Loucy (cell line): Measurements from ENCODE around the gene MRTFB.

Experiments
- H2AFZ ChIP-seq: fragments of 200-600 bp; sonication (generic); 2 replicates; pipeline ENCODE4 v1.6.0; 2016; ENCODE audit warnings: antibody characterized with exemption, mild to moderate bottlenecking, low read length, moderate library complexity
- H3F3A ChIP-seq: fragments of 200-600 bp; 2 replicates; pipeline ENCODE4 v1.6.0; 2016; ENCODE audit warnings: antibody characterized with exemption, low read depth, mild to moderate bottlenecking
- H3K27me3 ChIP-seq: fragments of 200-600 bp; sonication (generic); 2 replicates; pipeline ENCODE4 v1.6.1; 2014; ENCODE audit warnings: low read length, mild to moderate bottlenecking; ENCODE audit not compliant: insufficient read depth, poor library complexity, severe bottlenecking
- H3K36me3 ChIP-seq: fragments of 200-600 bp; sonication (generic); 2 replicates; pipeline ENCODE4 v1.6.1; 2016; ENCODE audit warnings: low read length; ENCODE audit not compliant: insufficient read depth
- H3K4me1 ChIP-seq: fragments of 200-600 bp; sonication (generic); 2 replicates; pipeline ENCODE4 v1.5.1; 2014; ENCODE audit warnings: low read length, mild to moderate bottlenecking; ENCODE audit not compliant: insufficient read depth, poor library complexity, severe bottlenecking
- H3K4me2 ChIP-seq: fragments of 200-600 bp; sonication (generic); 2 replicates; pipeline ENCODE4 v1.6.0; 2014; ENCODE audit warnings: antibody characterized with exemption, low read length, low read depth, mild to moderate bottlenecking; ENCODE audit not compliant: poor library complexity, severe bottlenecking
- H3K4me3 ChIP-seq: fragments of 200-600 bp; sonication (generic); 2 replicates; pipeline ENCODE4 v1.5.1; 2014; ENCODE audit warnings: low read length, mild to moderate bottlenecking, mixed read lengths; ENCODE audit not compliant: poor library complexity, severe bottlenecking
- H3K79me2 ChIP-seq: fragments of 200-600 bp; sonication (generic); 2 replicates; pipeline ENCODE4 v1.6.1; 2014; ENCODE audit warnings: low read length; ENCODE audit not compliant: insufficient read depth
- H3K9ac ChIP-seq: fragments of 200-600 bp; sonication (generic); 2 replicates; pipeline ENCODE4 v1.6.0; 2014; ENCODE audit warnings: mild to moderate bottlenecking, low read depth, low read length, moderate library complexity; ENCODE audit not compliant: poor library complexity, severe bottlenecking
- H3K9me2 ChIP-seq: fragments of 200-600 bp; sonication (generic); replicated peaks from 2 replicates; pipeline ENCODE4 v1.6.1; 2016; ENCODE audit warnings: low read depth, low read length, mixed read lengths
- H3K9me3 ChIP-seq: fragments of 200-600 bp; sonication (generic); 2 replicates; pipeline ENCODE4 v1.6.1; 2014; ENCODE audit warnings: mild to moderate bottlenecking, antibody characterized with exemption, low read length, low read depth; ENCODE audit not compliant: insufficient read depth
- H4K20me1 ChIP-seq: fragments of 200-600 bp; sonication (generic); 2 replicates; pipeline ENCODE4 v1.6.0; 2014; ENCODE audit warnings: antibody characterized with exemption, low read length, mild to moderate bottlenecking; ENCODE audit not compliant: insufficient read depth, poor library complexity, severe bottlenecking
- EZH2phosphoT487 ChIP-seq: fragments of 200-600 bp; IDR thresholded peaks from 2 replicates; pipeline ENCODE4 v1.6.1; 2018; ENCODE audit warnings: antibody characterized with exemption, mild to moderate bottlenecking, moderate library complexity, borderline replicate concordance
- TF ChIP-seq, protein P1 (sequence below): fragments of 200-600 bp; sonication (generic); conservative IDR thresholded peaks from 2 replicates; pipeline ENCODE4 v1.5.1; 2014; ENCODE audit warnings: mild to moderate bottlenecking, antibody characterized with exemption, low read length

Gene MRTFB

DNA sequence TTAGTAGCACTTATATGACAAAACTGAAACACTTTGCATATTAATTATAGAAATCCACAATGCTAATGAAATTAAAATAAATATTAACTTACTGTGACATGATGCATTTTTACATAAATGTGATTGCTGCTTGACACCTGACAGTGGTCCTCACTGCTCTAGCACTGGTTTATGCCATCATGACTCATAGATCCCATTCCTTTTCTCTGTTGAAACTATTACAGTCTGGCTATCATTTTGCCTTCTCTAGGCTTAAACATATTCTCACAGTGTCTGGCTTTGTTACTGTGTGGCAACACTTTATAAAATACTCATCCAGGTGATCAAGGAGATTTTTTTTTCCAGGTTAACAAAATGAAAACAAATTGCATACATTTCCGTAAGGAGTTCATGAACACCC lies 108.0 kb downstream of the MRTFB start:
- H3K9me2 ChIP-seq: no peaks in the 10 kb centered on the region
- no peaks in the 10 kb centered on the region for H3K79me2 ChIP-seq
- no peak overlapping the region for H3K9ac ChIP-seq
- H3K4me1 ChIP-seq: no peaks in the 10 kb centered on the region
- TF ChIP-seq, protein P1, sequence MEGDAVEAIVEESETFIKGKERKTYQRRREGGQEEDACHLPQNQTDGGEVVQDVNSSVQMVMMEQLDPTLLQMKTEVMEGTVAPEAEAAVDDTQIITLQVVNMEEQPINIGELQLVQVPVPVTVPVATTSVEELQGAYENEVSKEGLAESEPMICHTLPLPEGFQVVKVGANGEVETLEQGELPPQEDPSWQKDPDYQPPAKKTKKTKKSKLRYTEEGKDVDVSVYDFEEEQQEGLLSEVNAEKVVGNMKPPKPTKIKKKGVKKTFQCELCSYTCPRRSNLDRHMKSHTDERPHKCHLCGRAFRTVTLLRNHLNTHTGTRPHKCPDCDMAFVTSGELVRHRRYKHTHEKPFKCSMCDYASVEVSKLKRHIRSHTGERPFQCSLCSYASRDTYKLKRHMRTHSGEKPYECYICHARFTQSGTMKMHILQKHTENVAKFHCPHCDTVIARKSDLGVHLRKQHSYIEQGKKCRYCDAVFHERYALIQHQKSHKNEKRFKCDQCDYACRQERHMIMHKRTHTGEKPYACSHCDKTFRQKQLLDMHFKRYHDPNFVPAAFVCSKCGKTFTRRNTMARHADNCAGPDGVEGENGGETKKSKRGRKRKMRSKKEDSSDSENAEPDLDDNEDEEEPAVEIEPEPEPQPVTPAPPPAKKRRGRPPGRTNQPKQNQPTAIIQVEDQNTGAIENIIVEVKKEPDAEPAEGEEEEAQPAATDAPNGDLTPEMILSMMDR: no peak
- TF ChIP-seq EZH2phosphoT487: no peak
- H3K4me3 ChIP-seq: no peak overlapping the region
- H2AFZ ChIP-seq: no peak overlapping the region
- H3K9me3 ChIP-seq: no peaks in the 10 kb centered on the region
- H3K27me3 ChIP-seq: no peaks in the 10 kb centered on the region
- no peaks in the 10 kb centered on the region for H4K20me1 ChIP-seq
- H3F3A ChIP-seq: no peaks in the 10 kb centered on the region
- H3K36me3 ChIP-seq: no peaks in the 10 kb centered on the region
- no peak overlapping the region for H3K4me2 ChIP-seq

DNA sequence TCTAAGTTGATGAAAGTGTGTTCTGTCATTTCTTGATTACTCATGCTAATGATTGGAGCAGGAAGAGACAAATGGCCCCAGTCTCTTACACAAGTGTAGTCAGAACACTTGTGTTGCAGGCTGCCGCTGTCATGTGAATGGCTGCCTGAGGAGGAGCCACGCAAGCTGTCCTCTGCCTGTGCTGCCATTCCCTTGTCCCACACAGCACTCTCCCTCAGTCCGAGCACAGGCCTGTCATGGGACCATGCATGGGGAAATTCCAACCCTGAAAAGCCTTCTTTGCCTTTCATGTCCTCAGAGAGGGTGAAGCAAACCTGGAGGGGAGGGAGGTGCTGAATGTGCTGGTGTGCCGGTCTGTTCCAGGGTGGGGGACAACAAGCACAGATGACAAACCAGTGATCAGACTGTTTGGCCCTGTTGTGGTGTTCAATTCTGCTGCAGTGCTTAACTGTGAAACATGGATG lies 109.4 kb downstream of the MRTFB start:
- H3K9me3 ChIP-seq: no peaks in the 10 kb centered on the region
- no peaks in the 10 kb centered on the region for H3K79me2 ChIP-seq
- TF ChIP-seq EZH2phosphoT487: no peak
- TF ChIP-seq, protein P1: no peak
- H3K36me3 ChIP-seq: no peaks in the 10 kb centered on the region
- H4K20me1 ChIP-seq: no peaks in the 10 kb centered on the region
- no peak overlapping the region for H3K9ac ChIP-seq
- H3K27me3 ChIP-seq: no peaks in the 10 kb centered on the region
- no peaks in the 10 kb centered on the region for H3F3A ChIP-seq
- no peak overlapping the region for H3K4me3 ChIP-seq
- no peak overlapping the region for H3K4me2 ChIP-seq
- no peaks in the 10 kb centered on the region for H3K9me2 ChIP-seq
- no peak overlapping the region for H2AFZ ChIP-seq
- no peaks in the 10 kb centered on the region for H3K4me1 ChIP-seq

DNA sequence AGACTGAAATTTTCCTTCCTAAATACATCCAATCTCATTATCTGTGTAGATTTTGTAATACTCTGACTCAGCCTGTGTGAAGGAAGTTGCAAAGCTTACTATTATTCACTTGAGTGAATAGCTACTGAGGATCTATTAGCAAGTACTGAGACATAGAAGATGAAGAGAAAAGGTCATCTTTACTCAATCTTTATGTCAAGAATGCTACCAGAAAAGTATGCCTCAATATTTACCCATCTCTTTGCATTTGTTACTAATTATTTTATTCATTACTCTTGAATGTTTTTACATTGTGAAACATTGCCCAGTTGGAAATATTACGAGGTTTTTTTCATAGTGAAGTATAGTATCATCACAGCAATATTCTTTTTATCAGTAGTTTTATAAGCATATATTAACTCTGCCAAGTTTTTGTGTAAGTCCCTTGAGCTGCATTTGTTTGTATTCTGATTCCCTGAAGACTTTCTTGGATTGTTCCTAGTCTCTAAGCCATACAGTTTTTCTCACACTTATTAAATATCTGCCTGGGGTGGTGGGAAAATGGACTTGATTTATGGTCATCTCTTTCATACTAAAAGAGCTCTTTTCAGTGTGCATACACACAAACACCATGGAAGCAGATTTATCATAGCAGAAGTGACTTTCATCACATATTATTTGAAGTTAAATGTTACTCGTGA lies 110.4 kb downstream of the MRTFB start:
- Histone ChIP-seq H3K4me3 (no peak overlapping the region), H3K4me1 (no peaks in the 10 kb centered on the region), H3K4me2 (no peak overlapping the region), H3K27me3 (no peaks in the 10 kb centered on the region), H3K9me3 (no peaks in the 10 kb centered on the region), H3K9ac (no peak overlapping the region), H2AFZ (no peak overlapping the region), H3K9me2 (no peaks in the 10 kb centered on the region), H3K79me2 (no peaks in the 10 kb centered on the region), H4K20me1 (no peaks in the 10 kb centered on the region), H3K36me3 (no peaks in the 10 kb centered on the region), H3F3A (no peaks in the 10 kb centered on the region)
- TF ChIP-seq, protein P1: no peak
- no peak for TF ChIP-seq EZH2phosphoT487
